RWPE1 (cell line): ENCODE results near the gene ADCY5.

ENCODE experiments used
- CTCF ChIA-PET: fragments of 350-600 bp; sonication (Branson Sonifier 250); formaldehyde crosslinking; extraction: SDS; loops from one replicate; lab custom pipeline; 2021; lab: Yijun Ruan, JAX
- POLR2A ChIA-PET: fragments of 400-600 bp; formaldehyde crosslinking; extraction: SDS; loops from one replicate; lab custom pipeline; 2020; ENCODE audit warnings: antibody characterized with exemption; ENCODE audit not compliant: low non-redundant PET; lab: Yijun Ruan, JAX
- DNase-seq: peaks from one replicate; pipeline ENCODE4 v3.0.0; 2012; ENCODE audit warnings: low spot score
- H3K27ac ChIP-seq: fragments of 450-650 bp; 2 replicates; pipeline ENCODE4 v1.5.1; 2017
- CTCF ChIP-seq: fragments of 450-650 bp; conservative IDR thresholded peaks from 2 replicates; pipeline ENCODE4 v1.5.1; 2017; ENCODE audit warnings: low read depth, mild to moderate bottlenecking

Gene ADCY5

GRCh38 chr3:123424999-123425712, 23.7 kb downstream of the ADCY5 start:
- POLR2A ChIA-PET, result no interaction called here
- no peak overlapping the region for H3K27ac ChIP-seq
- no peak for TF ChIP-seq CTCF
- DNase-seq, result no peak
- CTCF ChIA-PET, result interaction anchor here (1.6 kb wide), 1 partner anchor 10 kb away, joined by 6 read pairs; no protein-coding TSS in a partner anchor

GRCh38 chr3:123424321-123424998, 24.4 kb downstream of the ADCY5 start:
- ChIA-PET POLR2A (no interaction called here), CTCF (interaction anchor here (1.6 kb wide), 1 partner anchor 11 kb away, joined by 6 read pairs; no protein-coding TSS in a partner anchor)
- no peak for DNase-seq
- H3K27ac ChIP-seq, result no peak overlapping the region
- TF ChIP-seq CTCF, result no peak

GRCh38 chr3:123423806-123424205, 25.1 kb downstream of the ADCY5 start:
- TF ChIP-seq CTCF, result no peak
- DNase-seq, result no peak
- ChIA-PET POLR2A (no interaction called here), CTCF (interaction anchor here (0.7 kb wide), 1 partner anchor 135 kb away, joined by 4 read pairs; no protein-coding TSS in a partner anchor)
- no peak overlapping the region for H3K27ac ChIP-seq

- TF ChIP-seq CTCF, result no peak
- no peak for DNase-seq
- POLR2A ChIA-PET, result no interaction called here
- CTCF ChIA-PET, result interaction anchor here (0.6 to 1.1 kb wide), 3 partner anchors 8 to 136 kb away, joined by 3 to 4 read pairs (median 4); no protein-coding TSS in a partner anchor
- H3K27ac ChIP-seq, result no peak overlapping the region
Measured at GRCh38 chr3:123423031-123423430, 25.9 kb downstream of the ADCY5 start.

GRCh38 chr3:123422457-123422856, 26.4 kb downstream of the ADCY5 start:
- H3K27ac ChIP-seq, result no peak overlapping the region
- no peak for DNase-seq
- ChIA-PET POLR2A (no interaction called here), CTCF (interaction anchor here (1.1 kb wide), 1 partner anchor 15 kb away, joined by 3 read pairs; no protein-coding TSS in a partner anchor)
- no peak for TF ChIP-seq CTCF

- no peak overlapping the region for H3K27ac ChIP-seq
- DNase-seq, result no peak
- CTCF ChIA-PET, result interaction anchor here (1.1 kb wide), 1 partner anchor 14 kb away, joined by 3 read pairs; no protein-coding TSS in a partner anchor
- no peak for TF ChIP-seq CTCF
- POLR2A ChIA-PET, result no interaction called here
Measured at GRCh38 chr3:123421353-123422174, 27.3 kb downstream of the ADCY5 start.
